Measurements from ENCODE around the gene ATP6V1G2.

Gene ATP6V1G2

DNA sequence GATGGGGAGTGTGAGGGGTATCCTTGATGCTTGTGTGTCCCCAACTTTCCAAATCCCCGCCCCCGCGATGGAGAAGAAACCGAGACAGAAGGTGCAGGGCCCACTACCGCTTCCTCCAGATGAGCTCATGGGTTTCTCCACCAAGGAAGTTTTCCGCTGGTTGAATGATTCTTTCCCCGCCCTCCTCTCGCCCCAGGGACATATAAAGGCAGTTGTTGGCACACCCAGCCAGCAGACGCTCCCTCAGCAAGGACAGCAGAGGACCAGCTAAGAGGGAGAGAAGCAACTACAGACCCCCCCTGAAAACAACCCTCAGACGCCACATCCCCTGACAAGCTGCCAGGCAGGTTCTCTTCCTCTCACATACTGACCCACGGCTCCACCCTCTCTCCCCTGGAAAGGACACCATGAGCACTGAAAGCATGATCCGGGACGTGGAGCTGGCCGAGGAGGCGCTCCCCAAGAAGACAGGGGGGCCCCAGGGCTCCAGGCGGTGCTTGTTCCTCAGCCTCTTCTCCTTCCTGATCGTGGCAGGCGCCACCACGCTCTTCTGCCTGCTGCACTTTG is 29.0 kb upstream of the ATP6V1G2 start, which contains the start of gene TNF:
TSS of gene TNF (plus strand) at position 231 of the 567 bp plus-strand sequence. CDS start at position 408, 177 bp downstream.
- TF ChIP-seq, protein P1, sequence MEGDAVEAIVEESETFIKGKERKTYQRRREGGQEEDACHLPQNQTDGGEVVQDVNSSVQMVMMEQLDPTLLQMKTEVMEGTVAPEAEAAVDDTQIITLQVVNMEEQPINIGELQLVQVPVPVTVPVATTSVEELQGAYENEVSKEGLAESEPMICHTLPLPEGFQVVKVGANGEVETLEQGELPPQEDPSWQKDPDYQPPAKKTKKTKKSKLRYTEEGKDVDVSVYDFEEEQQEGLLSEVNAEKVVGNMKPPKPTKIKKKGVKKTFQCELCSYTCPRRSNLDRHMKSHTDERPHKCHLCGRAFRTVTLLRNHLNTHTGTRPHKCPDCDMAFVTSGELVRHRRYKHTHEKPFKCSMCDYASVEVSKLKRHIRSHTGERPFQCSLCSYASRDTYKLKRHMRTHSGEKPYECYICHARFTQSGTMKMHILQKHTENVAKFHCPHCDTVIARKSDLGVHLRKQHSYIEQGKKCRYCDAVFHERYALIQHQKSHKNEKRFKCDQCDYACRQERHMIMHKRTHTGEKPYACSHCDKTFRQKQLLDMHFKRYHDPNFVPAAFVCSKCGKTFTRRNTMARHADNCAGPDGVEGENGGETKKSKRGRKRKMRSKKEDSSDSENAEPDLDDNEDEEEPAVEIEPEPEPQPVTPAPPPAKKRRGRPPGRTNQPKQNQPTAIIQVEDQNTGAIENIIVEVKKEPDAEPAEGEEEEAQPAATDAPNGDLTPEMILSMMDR (IDR thresholded peaks at IDR 0.05; ENCODE audit: insufficient read depth, low read depth, low read length, missing control alignments): no peak
- H3K4me3 ChIP-seq (ENCODE audit: low read length): no peak within 1 kb of the TSS
- peak; percentile 80 for DNase-seq (ENCODE audit: low read depth)

DNA sequence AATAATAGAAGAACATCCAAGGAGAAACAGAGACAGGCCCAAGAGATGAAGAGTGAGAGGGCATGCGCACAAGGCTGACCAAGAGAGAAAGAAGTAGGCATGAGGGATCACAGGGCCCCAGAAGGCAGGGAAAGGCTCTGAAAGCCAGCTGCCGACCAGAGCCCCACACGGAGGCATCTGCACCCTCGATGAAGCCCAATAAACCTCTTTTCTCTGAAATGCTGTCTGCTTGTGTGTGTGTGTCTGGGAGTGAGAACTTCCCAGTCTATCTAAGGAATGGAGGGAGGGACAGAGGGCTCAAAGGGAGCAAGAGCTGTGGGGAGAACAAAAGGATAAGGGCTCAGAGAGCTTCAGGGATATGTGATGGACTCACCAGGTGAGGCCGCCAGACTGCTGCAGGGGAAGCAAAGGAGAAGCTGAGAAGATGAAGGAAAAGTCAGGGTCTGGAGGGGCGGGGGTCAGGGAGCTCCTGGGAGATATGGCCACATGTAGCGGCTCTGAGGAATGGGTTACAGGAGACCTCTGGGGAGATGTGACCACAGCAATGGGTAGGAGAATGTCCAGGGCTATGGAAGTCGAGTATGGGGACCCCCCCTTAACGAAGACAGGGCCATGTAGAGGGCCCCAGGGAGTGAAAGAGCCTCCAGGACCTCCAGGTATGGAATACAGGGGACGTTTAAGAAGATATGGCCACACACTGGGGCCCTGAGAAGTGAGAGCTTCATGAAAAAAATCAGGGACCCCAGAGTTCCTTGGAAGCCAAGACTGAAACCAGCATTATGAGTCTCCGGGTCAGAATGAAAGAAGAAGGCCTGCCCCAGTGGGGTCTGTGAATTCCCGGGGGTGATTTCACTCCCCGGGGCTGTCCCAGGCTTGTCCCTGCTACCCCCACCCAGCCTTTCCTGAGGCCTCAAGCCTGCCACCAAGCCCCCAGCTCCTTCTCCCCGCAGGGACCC is 28.0 kb upstream of the ATP6V1G2 start:
- H3K4me3 ChIP-seq (ENCODE audit: low read length): no peak overlapping the region
- TF ChIP-seq, protein P1 (IDR thresholded peaks at IDR 0.05; ENCODE audit: insufficient read depth, low read depth, low read length, missing control alignments): no peak
- no peak for DNase-seq (ENCODE audit: low read depth)

DNA sequence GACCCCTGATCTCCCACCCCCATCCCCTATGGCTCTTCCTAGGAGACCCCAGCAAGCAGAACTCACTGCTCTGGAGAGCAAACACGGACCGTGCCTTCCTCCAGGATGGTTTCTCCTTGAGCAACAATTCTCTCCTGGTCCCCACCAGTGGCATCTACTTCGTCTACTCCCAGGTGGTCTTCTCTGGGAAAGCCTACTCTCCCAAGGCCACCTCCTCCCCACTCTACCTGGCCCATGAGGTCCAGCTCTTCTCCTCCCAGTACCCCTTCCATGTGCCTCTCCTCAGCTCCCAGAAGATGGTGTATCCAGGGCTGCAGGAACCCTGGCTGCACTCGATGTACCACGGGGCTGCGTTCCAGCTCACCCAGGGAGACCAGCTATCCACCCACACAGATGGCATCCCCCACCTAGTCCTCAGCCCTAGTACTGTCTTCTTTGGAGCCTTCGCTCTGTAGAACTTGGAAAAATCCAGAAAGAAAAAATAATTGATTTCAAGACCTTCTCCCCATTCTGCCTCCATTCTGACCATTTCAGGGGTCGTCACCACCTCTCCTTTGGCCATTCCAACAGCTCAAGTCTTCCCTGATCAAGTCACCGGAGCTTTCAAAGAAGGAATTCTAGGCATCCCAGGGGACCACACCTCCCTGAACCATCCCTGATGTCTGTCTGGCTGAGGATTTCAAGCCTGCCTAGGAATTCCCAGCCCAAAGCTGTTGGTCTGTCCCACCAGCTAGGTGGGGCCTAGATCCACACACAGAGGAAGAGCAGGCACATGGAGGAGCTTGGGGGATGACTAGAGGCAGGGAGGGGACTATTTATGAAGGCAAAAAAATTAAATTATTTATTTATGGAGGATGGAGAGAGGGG is 27.1 kb upstream of the ATP6V1G2 start:
- TF ChIP-seq, protein P1 (IDR thresholded peaks at IDR 0.05; ENCODE audit: insufficient read depth, low read depth, low read length, missing control alignments): no peak
- DNase-seq (ENCODE audit: low read depth): no peak
- H3K4me3 ChIP-seq (ENCODE audit: low read length): no peak overlapping the region

DNA sequence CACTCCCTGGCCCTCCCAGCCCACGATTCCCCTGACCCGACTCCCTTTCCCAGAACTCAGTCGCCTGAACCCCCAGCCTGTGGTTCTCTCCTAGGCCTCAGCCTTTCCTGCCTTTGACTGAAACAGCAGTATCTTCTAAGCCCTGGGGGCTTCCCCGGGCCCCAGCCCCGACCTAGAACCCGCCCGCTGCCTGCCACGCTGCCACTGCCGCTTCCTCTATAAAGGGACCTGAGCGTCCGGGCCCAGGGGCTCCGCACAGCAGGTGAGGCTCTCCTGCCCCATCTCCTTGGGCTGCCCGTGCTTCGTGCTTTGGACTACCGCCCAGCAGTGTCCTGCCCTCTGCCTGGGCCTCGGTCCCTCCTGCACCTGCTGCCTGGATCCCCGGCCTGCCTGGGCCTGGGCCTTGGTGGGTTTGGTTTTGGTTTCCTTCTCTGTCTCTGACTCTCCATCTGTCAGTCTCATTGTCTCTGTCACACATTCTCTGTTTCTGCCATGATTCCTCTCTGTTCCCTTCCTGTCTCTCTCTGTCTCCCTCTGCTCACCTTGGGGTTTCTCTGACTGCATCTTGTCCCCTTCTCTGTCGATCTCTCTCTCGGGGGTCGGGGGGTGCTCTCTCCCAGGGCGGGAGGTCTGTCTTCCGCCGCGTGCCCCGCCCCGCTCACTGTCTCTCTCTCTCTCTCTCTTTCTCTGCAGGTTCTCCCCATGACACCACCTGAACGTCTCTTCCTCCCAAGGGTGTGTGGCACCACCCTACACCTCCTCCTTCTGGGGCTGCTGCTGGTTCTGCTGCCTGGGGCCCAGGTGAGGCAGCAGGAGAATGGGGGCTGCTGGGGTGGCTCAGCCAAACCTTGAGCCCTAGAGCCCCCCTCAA is 25.9 kb upstream of the ATP6V1G2 start, which contains the start of gene LTA:
TSS of gene LTA (plus strand) at position 249 of the 871 bp plus-strand sequence. CDS start at position 703, 454 bp downstream.
- TF ChIP-seq, protein P1 (IDR thresholded peaks at IDR 0.05; ENCODE audit: insufficient read depth, low read depth, low read length, missing control alignments): no peak
- no peak within 1 kb of the TSS for H3K4me3 ChIP-seq (ENCODE audit: low read length)
- no peak for DNase-seq (ENCODE audit: low read depth)

DNA sequence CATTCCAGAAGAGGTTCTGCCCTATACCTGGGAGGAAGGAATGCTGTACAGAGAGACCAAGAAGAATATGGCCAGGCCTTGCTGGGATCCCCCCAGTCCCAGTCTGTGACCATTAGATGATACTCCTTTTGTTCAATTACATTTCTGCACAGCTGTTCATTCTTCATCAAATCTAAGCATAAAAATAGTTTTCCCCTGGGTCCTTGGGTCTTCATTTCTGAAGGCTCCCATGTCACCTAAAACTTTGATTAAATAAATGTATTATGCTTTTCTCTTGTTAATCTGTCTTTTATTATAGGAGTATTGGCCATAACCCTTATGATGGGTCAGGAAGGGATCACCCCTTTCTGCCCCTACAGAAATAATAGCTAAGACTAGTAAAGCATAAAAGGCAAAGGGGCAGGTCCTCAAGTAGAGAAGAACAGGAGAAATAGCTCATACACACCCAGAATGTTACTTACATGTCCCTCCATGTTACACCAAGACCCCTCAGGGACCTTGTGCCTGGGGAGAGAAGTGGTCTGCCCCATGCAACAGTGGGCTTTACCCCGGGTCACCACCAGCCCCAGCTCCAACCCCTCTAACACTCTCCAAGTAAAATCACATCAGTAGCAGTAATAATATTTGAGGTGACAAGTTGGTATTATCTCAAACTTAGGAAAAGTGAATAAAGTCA is 23.6 kb upstream of the ATP6V1G2 start:
- H3K4me3 ChIP-seq (ENCODE audit: low read length): no peak overlapping the region
- TF ChIP-seq, protein P1 (IDR thresholded peaks at IDR 0.05; ENCODE audit: insufficient read depth, low read depth, low read length, missing control alignments): no peak
- DNase-seq (ENCODE audit: low read depth): no peak
